BLaER1 (cell line): ENCODE data around the gene CREBBP.
"Not testable (repeated sequence)": the region's sequence is repeated elsewhere in the genome, so short reads cannot be mapped to it uniquely, and the experiment has no call there.

Experiments
- H3K27ac ChIP-seq: shearing (Covaris generic); formaldehyde crosslinking; 2 replicates; pipeline ENCODE4 v1.8.1; 2022
- H3K27me3 ChIP-seq: shearing (Covaris generic); formaldehyde crosslinking; 2 replicates; pipeline ENCODE4 v1.8.1; 2022
- H3K36me3 ChIP-seq: shearing (Covaris generic); formaldehyde crosslinking; 2 replicates; pipeline ENCODE4 v1.8.1; 2022
- H3K4me1 ChIP-seq: shearing (Covaris generic); formaldehyde crosslinking; 2 replicates; pipeline ENCODE4 v1.8.1; 2022
- H3K4me2 ChIP-seq: shearing (Covaris generic); formaldehyde crosslinking; 2 replicates; pipeline ENCODE4 v1.8.1; 2022
- H3K4me3 ChIP-seq: shearing (Covaris generic); formaldehyde crosslinking; 2 replicates; pipeline ENCODE4 v1.8.1; 2022
- H3K9ac ChIP-seq: shearing (Covaris generic); formaldehyde crosslinking; 2 replicates; pipeline ENCODE4 v1.8.1; 2022
- H3K9me3 ChIP-seq: shearing (Covaris generic); formaldehyde crosslinking; 2 replicates; pipeline ENCODE4 v1.8.1; 2022
- H4K20me1 ChIP-seq: shearing (Covaris generic); formaldehyde crosslinking; 2 replicates; pipeline ENCODE4 v1.8.1; 2022
- Cebpa-rat ChIP-seq: shearing (Covaris generic); IDR thresholded peaks from 2 replicates; pipeline ENCODE4 v1.8.1; 2022

CREBBP gene

GRCh38 chr16:3909791-3910583 lies 29.5 kb upstream of the CREBBP start:
- no peak overlapping the region for H3K27ac ChIP-seq
- H3K4me1 ChIP-seq, result no peaks in the 10 kb centered on the region
- H3K9me3 ChIP-seq, result no peaks in the 10 kb centered on the region
- H3K9ac ChIP-seq, result no peak overlapping the region
- H3K27me3 ChIP-seq, result no peaks in the 10 kb centered on the region
- H3K36me3 ChIP-seq, result no peaks in the 10 kb centered on the region
- no peak overlapping the region for H3K4me3 ChIP-seq
- no peaks in the 10 kb centered on the region for H4K20me1 ChIP-seq
- no peak overlapping the region for H3K4me2 ChIP-seq
- TF ChIP-seq Cebpa-rat, result no peak

- Histone ChIP-seq H3K27me3 (no peaks in the 10 kb centered on the region), H3K9ac (no peak overlapping the region), H3K9me3 (no peaks in the 10 kb centered on the region), H3K4me3 (no peak overlapping the region), H3K27ac (no peak overlapping the region), H3K4me1 (no peaks in the 10 kb centered on the region), H3K36me3 (no peaks in the 10 kb centered on the region), H4K20me1 (no peaks in the 10 kb centered on the region), H3K4me2 (no peak overlapping the region)
- no peak for TF ChIP-seq Cebpa-rat
These were observed 28.5 kb upstream of the CREBBP start for GRCh38 chr16:3908951-3909437.

GRCh38 chr16:3907586-3907985 lies 27.1 kb upstream of the CREBBP start:
- Histone ChIP-seq H3K4me2 (no peak overlapping the region), H4K20me1 (no peaks in the 10 kb centered on the region), H3K4me1 (no peaks in the 10 kb centered on the region; the same call in 1 of the 2 replicates), H3K9ac (no peak overlapping the region), H3K36me3 (no peaks in the 10 kb centered on the region), H3K27ac (no peak overlapping the region), H3K9me3 (no peaks in the 10 kb centered on the region), H3K4me3 (no peak overlapping the region), H3K27me3 (no peaks in the 10 kb centered on the region)
- TF ChIP-seq Cebpa-rat, result no peak

- TF ChIP-seq Cebpa-rat, result no peak
- Histone ChIP-seq H3K27ac (no peak overlapping the region), H3K4me3 (no peak overlapping the region), H3K27me3 (no peaks in the 10 kb centered on the region), H3K4me1 (no peaks in the 10 kb centered on the region; the same call in 1 of the 2 replicates), H3K4me2 (no peak overlapping the region), H3K36me3 (no peaks in the 10 kb centered on the region), H3K9me3 (no peaks in the 10 kb centered on the region), H3K9ac (no peak overlapping the region), H4K20me1 (no peaks in the 10 kb centered on the region)
These were observed 25.9 kb upstream of the CREBBP start for GRCh38 chr16:3906363-3906762.

- Histone ChIP-seq H3K36me3 (no peaks in the 10 kb centered on the region), H3K4me1 (no peaks in the 10 kb centered on the region; the same call in 1 of the 2 replicates), H4K20me1 (no peaks in the 10 kb centered on the region), H3K9me3 (no peaks in the 10 kb centered on the region), H3K4me3 (no peak overlapping the region), H3K27me3 (no peaks in the 10 kb centered on the region), H3K9ac (no peak overlapping the region), H3K4me2 (no peak overlapping the region), H3K27ac (no peak overlapping the region)
- no peak for TF ChIP-seq Cebpa-rat
These were observed 24.4 kb upstream of the CREBBP start for GRCh38 chr16:3904875-3905274.

GRCh38 chr16:3890091-3890490 lies 9.6 kb upstream of the CREBBP start:
- no peak overlapping the region for H3K27ac ChIP-seq
- peaks cover 7% of the 10 kb centered on the region for H3K9me3 ChIP-seq
- no peaks in the 10 kb centered on the region for H4K20me1 ChIP-seq
- no peak overlapping the region for H3K4me3 ChIP-seq
- no peaks in the 10 kb centered on the region for H3K36me3 ChIP-seq
- peaks cover 4% of the 10 kb centered on the region; the same call in 1 of the 2 replicates for H3K4me1 ChIP-seq
- H3K27me3 ChIP-seq, result no peaks in the 10 kb centered on the region
- H3K9ac ChIP-seq, result no peak overlapping the region
- H3K4me2 ChIP-seq, result no peak overlapping the region
- no peak for TF ChIP-seq Cebpa-rat

- H3K4me3 ChIP-seq, result no peak overlapping the region
- no peaks in the 10 kb centered on the region for H3K27me3 ChIP-seq
- no peak overlapping the region for H3K4me2 ChIP-seq
- H3K4me1 ChIP-seq, result peaks cover 4% of the 10 kb centered on the region; the same call in 1 of the 2 replicates
- H3K9me3 ChIP-seq, result peaks cover 4% of the 10 kb centered on the region; the same call in 1 of the 2 replicates
- no peak overlapping the region for H3K27ac ChIP-seq
- H3K9ac ChIP-seq, result no peak overlapping the region
- H4K20me1 ChIP-seq, result no peaks in the 10 kb centered on the region
- H3K36me3 ChIP-seq, result no peaks in the 10 kb centered on the region
- no peak for TF ChIP-seq Cebpa-rat
These were observed 8.5 kb upstream of the CREBBP start for GRCh38 chr16:3889059-3889458.

- not testable (repeated sequence) for H4K20me1 ChIP-seq, H3K27ac ChIP-seq, H3K9me3 ChIP-seq, H3K4me3 ChIP-seq, H3K9ac ChIP-seq, H3K4me2 ChIP-seq, H3K36me3 ChIP-seq, H3K27me3 ChIP-seq
- peaks cover 28% of the 10 kb centered on the region for H3K4me1 ChIP-seq
These were observed 5.5 kb upstream of the CREBBP start for GRCh38 chr16:3885999-3886398.

- no peak overlapping the region for H3K27ac ChIP-seq
- H3K27me3 ChIP-seq, result no peaks in the 10 kb centered on the region
- no peaks in the 10 kb centered on the region for H3K9me3 ChIP-seq
- peaks cover 25% of the 10 kb centered on the region for H3K4me1 ChIP-seq
- no peaks in the 10 kb centered on the region for H3K36me3 ChIP-seq
- no peak overlapping the region for H3K4me3 ChIP-seq
- H3K4me2 ChIP-seq, result no peak overlapping the region
- H3K9ac ChIP-seq, result no peak overlapping the region
- H4K20me1 ChIP-seq, result peaks cover 4% of the 10 kb centered on the region
- no peak for TF ChIP-seq Cebpa-rat
These were observed 3.9 kb upstream of the CREBBP start for GRCh38 chr16:3884398-3884797.

- Histone ChIP-seq H3K27ac (no peak overlapping the region), H3K9me3 (no peaks in the 10 kb centered on the region), H3K9ac (no peak overlapping the region), H4K20me1 (peaks cover 23% of the 10 kb centered on the region), H3K4me2 (peak overlapping the region; percentile 21; the same call in 1 of the 2 replicates), H3K36me3 (no peaks in the 10 kb centered on the region), H3K4me3 (no peak overlapping the region), H3K4me1 (peaks cover 34% of the 10 kb centered on the region), H3K27me3 (no peaks in the 10 kb centered on the region)
- TF ChIP-seq Cebpa-rat, result no peak
These were observed 2.0 kb upstream of the CREBBP start for GRCh38 chr16:3882531-3882930.
